Esophagus squamous epithelium (tissue), 5 donors: Measurements from ENCODE around the gene HLA-DQB1. TPM values are rescaled to one million over a fixed set of nuclear protein-coding genes. Genes with fewer than 3 reads are reported as not detected.

ENCODE experiments used
- DNase-seq: peaks from one replicate; lab custom pipeline; 2025; lab: John Stamatoyannopoulos, UW
- H3K27ac ChIP-seq, 4 donors: fragments of 200-600 bp; sonication (generic); one replicate each; pipeline ENCODE4 v1.5.1; 2016 to 2019; ENCODE audit warnings: mild to moderate bottlenecking in 1 of 4
- H3K27me3 ChIP-seq, 4 donors: fragments of 200-600 bp; sonication (generic); 1 replicate in 3 of 4; 2 replicates in 1 of 4; pipeline versions ENCODE4 v1.5.1 to v1.6.0; 2017 to 2021; ENCODE audit warnings: antibody characterized with exemption in 1 of 4
- H3K36me3 ChIP-seq, 3 donors: fragments of 200-600 bp; sonication (generic); one replicate each; pipeline ENCODE4 v1.5.1; 2016 to 2019
- H3K4me1 ChIP-seq, 3 donors: fragments of 200-600 bp; sonication (generic); one replicate each; pipeline ENCODE4 v1.5.1; 2017 to 2019
- H3K4me3 ChIP-seq, 4 donors: fragments of 200-600 bp; sonication (generic); 1 replicate in 3 of 4; 2 replicates in 1 of 4; pipeline ENCODE4 v1.5.1; 2016 to 2019; ENCODE audit warnings: mild to moderate bottlenecking in 2 of 4, moderate library complexity in 1 of 4
- H3K9me3 ChIP-seq, 3 donors: fragments of 200-600 bp; sonication (generic); one replicate each; pipeline ENCODE4 v1.5.1; 2016 to 2019
- CTCF ChIP-seq, 6 experiments: fragments of 450-650 bp in 4 of 6; fragments of 200-600 bp in 2 of 6; sonication (generic) in 2 of 6; IDR thresholded peaks; one replicate each; pipeline ENCODE4 v1.5.1; 2016 to 2019; ENCODE audit warnings: antibody characterized with exemption in 6 of 6, mild to moderate bottlenecking in 4 of 6, moderate library complexity in 4 of 6
- POLR2A ChIP-seq, 4 donors: fragments of 450-650 bp; IDR thresholded peaks; one replicate each; pipeline ENCODE4 v1.6.1; 2017; ENCODE audit warnings: antibody characterized with exemption in 4 of 4, mild to moderate bottlenecking in 4 of 4, moderate library complexity in 3 of 4
- WGBS, 2 donors: methylation state at CpG; one replicate each; pipeline ENCODE4 v1.1.5; 2018; 5-methylcytosine and 5-hydroxymethylcytosine counted together
- intact Hi-C: fragments of 100-400 bp; cut with DNase I; formaldehyde crosslinking; loops from one replicate; pipeline ENCODE4 v1.15.0; 2022
- total RNA-seq, 4 donors: library from RNA; depleted of rRNA; stranded (reverse); fragments of >200 nt; gene quantifications; one replicate each; pipeline ENCODE4 v1.1.0, GENCODE V29; 2016
- donor health status: DM: yes; HTN: yes; CAD: no.

HLA-DQB1 gene
- total RNA-seq, 4 donors from 2014 or later: 0.13 to 9.3 (median 1.5) TPM

- Histone ChIP-seq H3K4me3 (no peak overlapping the region), H3K9me3 (no peaks in the 10 kb centered on the region), H3K27ac (no peak overlapping the region), H3K36me3 (no peaks in the 10 kb centered on the region), H3K4me1 (no peaks in the 10 kb centered on the region), H3K27me3 (no peaks in the 10 kb centered on the region)
- 15 to 52% methylated on average over 4 to 6 of the region's 6 CpGs for WGBS, 2 donors
- DNase-seq: no peak
- intact Hi-C loops: no loop called here
- TF ChIP-seq CTCF (IDR thresholded peaks at IDR 0.05): no peak
- TF ChIP-seq POLR2A (IDR thresholded peaks at IDR 0.05): no peak
These were observed 25.3 kb downstream of the HLA-DQB1 start for GRCh38 chr6:32641122-32641521.

- intact Hi-C loops: no loop called here
- Histone ChIP-seq H3K4me3 (no peak overlapping the region), H3K27me3 (peaks cover 0 to 13% (median 0%) of the 10 kb centered on the region in 4 donors), H3K4me1 (no peaks in the 10 kb centered on the region), H3K36me3 (no peaks in the 10 kb centered on the region), H3K27ac (no peak overlapping the region), H3K9me3 (no peaks in the 10 kb centered on the region)
- 0 to 8% methylated on average over 6 of the region's 8 CpGs for WGBS, 2 donors
- DNase-seq: no peak
- TF ChIP-seq CTCF (IDR thresholded peaks at IDR 0.05): no peak
- TF ChIP-seq POLR2A (IDR thresholded peaks at IDR 0.05): no peak
These were observed 26.7 kb downstream of the HLA-DQB1 start for GRCh38 chr6:32639440-32640394.

- intact Hi-C loops: no loop called here
- H3K4me3 ChIP-seq: no peak overlapping the region
- no peaks in the 10 kb centered on the region for H3K36me3 ChIP-seq
- H3K27me3 ChIP-seq: peaks cover 0 to 13% (median 0%) of the 10 kb centered on the region in 4 donors
- no peak for TF ChIP-seq POLR2A (IDR thresholded peaks at IDR 0.05)
- no peak for TF ChIP-seq CTCF (IDR thresholded peaks at IDR 0.05)
- no peaks in the 10 kb centered on the region for H3K9me3 ChIP-seq
- no peaks in the 10 kb centered on the region for H3K4me1 ChIP-seq
- DNase-seq: no peak
- 24 to 33% methylated on average over 3 to 4 of the region's 9 CpGs for WGBS, 2 donors
- no peak overlapping the region for H3K27ac ChIP-seq
These were observed 27.8 kb downstream of the HLA-DQB1 start for GRCh38 chr6:32638532-32639219.

- intact Hi-C loops: no loop called here
- no peak overlapping the region for H3K4me3 ChIP-seq
- peak overlapping the region in 1 of 4 donors; percentile 29 for H3K27ac ChIP-seq
- WGBS, 2 donors: 42 to 46% methylated on average over 2 of the region's 3 CpGs
- DNase-seq: no peak
- H3K9me3 ChIP-seq: no peaks in the 10 kb centered on the region
- H3K4me1 ChIP-seq: no peaks in the 10 kb centered on the region
- TF ChIP-seq POLR2A (IDR thresholded peaks at IDR 0.05): no peak
- no peak for TF ChIP-seq CTCF (IDR thresholded peaks at IDR 0.05)
- H3K36me3 ChIP-seq: no peaks in the 10 kb centered on the region
- H3K27me3 ChIP-seq: peaks cover 0 to 13% (median 0%) of the 10 kb centered on the region in 4 donors
These were observed 28.6 kb downstream of the HLA-DQB1 start for GRCh38 chr6:32637883-32638282.
